Fibroblast of upper back skin (primary cell): Measurements from ENCODE around the gene RHBDL1.
"Not testable (repeated sequence)": the region's sequence is repeated elsewhere in the genome, so short reads cannot be mapped to it uniquely, and the experiment has no call there.

Experiments
- DNase-seq: peaks from one replicate; pipeline ENCODE4 v3.0.0-alpha.2; 2013

Gene RHBDL1

DNA sequence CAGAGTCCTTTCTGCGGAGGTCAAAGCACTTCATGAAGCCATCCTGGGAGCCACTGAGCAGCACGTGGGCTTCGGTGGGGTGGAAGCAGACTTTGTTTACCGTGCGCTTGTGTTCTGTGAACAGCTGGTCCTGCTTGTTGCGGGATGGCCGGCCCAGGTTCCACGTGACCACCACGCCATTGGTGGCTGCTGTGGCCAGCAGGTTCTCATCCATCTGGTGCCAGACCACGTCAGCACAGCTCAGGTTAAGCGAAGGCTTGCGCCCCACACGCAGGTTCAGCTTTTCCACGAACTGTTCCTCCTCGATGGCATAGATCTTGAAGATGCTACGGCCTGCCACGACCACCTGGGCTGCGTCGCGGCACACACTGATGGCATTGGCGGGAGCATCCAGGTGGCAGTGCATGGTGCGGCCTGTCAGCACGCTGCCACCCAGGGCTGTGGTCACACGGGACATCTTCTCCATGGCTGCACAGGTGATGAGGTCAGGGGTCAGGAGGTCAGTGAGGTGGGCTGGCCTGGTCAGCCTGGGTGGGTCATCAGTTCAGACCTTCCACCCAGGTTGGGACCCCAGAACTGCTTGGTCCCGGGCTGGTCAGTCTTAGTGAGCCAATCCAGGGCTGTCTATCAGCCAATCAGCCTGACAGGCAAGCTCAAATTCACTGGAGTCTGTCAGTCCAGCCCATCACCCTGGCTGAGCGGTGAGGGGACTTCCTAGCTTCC, 13.9 kb downstream of the RHBDL1 start:
- no peak for DNase-seq

DNA sequence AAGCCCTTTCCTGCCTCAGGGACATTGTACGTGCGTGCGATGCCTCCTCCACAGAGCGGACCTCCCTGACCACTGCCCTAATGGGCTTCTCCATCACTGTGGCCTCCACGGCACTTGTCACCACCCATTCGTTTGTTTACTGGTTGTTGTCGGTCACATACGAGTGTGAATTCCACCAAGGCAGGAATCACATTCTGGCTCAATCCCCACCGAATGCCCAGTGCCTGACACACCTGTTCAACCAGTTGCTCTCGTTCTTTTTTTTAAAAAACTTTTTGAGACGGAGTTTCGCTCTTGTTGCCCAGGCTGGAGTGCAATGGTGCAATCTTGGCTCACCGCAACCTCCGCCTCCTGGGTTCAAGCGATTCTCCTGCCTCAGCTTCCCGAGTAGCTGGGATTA, 15.8 kb downstream of the RHBDL1 start:
- DNase-seq: not testable (repeated sequence)

DNA sequence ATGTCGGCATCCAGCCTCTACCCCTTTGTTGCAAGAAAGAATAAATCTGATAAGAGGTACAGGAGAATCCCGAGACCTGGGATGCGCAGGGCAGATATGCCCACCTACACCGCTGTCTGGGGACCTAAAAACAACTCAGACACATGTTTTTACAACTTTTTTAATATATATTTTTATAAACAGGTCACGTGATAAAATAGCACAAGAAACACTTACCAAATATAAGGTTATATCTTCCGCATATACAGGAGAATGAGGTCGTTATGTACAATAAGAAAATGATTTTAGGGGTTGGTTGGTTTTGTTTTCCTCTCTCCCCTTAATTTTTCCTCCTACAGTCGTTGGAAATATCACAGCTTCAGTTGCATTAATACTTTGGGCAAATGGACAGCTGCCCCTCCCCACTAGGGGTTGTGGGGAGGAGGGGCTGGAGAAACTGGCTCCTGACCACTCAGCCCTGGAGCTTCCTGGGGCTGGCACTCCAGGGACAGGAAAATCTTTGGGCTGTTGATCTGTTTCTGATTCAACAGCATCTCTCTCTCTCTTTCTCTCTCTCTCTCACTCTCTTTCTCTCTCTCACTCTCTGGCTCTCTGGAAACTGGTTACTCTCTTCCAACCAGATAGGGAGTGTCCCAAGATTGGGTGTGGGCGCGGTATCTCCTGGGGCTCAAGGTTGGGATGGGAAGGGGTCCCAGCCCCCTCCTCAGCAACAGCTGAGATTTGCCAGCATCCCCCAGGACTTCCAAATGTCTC, 17.1 kb downstream of the RHBDL1 start:
- no peak for DNase-seq

DNA sequence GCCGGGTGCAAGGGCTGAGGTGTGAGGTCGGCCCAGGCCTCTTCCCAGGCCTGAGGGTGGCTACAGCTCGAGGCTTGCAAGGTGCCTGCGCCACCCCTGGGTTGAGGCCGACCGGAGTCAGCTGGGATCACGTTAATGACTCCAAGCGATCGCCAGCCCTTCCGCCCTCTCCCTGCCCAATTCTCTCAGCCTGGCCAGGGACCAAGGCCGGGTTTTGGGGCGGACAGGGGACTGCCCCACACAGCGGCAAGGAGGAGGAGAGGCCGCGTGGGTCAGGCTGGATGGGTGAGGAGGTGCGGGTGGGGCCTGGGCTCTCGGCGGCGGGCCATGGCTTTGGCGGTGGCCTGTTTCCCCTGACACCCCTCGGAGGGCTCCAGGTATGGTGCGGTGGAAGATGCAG, 17.9 kb downstream of the RHBDL1 start:
- DNase-seq: no peak

DNA sequence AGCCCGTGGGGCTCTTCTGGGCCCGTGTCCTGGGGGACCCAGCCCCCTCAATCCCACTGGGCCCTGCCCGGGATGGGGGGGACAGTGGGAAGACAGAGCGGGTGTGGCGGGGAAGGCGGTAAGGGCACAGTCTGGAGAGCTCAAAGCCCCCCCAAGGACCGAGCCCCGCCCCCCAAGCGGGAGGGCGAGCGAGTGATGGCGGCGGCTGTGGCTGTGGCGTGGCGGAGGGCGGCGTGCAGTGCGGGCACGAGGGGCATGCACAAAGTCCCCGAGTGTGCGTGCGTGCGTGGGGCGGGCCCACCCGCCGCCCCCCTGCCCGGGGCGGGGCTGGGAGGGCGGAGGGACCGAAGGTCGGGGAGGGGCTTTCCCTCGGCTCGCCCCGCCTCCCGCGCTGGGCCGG, 18.3 kb downstream of the RHBDL1 start:
- no peak for DNase-seq

DNA sequence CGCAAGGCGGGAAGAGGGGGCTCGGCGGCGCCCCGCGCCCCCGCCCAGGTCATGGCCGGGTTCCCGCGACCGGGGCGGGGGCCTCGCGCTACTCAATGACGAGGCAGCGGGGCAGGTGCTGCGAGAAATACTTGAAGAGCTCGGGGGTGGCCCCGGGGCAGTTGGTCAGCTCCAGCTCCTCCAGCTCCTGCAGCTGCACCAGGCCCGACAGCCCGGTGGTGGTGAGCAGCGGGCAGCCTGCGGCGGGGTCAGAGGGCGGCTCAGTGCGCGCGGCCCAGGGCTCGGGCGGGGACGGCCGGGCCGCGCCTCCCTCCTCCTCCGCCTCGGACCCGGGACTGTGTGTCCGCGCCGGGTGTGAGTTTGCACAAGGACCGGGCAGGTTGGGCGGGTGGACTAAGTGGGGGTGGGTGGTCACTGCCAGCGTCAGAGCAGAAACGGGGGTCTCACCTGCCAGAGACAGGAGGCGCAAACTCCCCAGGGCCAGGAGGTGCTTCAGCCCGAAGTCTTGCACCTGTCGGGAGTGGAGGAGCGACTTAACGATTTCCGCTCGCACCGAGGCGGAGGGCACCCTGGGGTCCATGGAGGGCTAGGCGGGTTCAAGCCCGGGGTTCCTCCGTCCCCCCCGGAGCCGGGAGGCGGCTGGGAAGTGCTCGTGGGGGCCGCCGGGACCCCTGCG, 18.9 kb downstream of the RHBDL1 start:
- no peak for DNase-seq

DNA sequence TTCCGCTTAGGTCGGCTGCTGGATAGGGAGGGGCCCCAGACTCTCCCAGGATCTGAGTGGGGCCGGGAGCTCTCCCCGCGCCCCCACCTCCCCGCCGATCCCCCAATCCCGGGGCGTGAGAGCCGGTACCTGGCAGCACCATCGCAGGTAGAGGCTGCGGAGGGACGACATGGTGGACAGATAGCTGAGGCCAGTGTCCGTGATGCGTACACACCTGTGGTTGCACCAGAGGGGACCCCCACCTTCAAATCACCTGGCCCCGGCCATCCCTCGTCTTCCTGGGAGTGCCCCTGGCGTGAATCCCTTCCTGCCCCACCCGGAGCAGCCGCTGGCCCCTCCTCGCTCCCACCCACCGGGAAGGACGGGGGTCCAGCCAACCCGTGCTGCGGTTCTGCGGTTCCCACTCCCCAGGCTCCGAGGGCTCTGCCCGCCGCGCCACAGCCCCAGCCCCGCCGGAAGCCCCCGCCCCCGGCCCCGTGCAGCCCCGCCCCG, 19.4 kb downstream of the RHBDL1 start:
- DNase-seq: no peak

DNA sequence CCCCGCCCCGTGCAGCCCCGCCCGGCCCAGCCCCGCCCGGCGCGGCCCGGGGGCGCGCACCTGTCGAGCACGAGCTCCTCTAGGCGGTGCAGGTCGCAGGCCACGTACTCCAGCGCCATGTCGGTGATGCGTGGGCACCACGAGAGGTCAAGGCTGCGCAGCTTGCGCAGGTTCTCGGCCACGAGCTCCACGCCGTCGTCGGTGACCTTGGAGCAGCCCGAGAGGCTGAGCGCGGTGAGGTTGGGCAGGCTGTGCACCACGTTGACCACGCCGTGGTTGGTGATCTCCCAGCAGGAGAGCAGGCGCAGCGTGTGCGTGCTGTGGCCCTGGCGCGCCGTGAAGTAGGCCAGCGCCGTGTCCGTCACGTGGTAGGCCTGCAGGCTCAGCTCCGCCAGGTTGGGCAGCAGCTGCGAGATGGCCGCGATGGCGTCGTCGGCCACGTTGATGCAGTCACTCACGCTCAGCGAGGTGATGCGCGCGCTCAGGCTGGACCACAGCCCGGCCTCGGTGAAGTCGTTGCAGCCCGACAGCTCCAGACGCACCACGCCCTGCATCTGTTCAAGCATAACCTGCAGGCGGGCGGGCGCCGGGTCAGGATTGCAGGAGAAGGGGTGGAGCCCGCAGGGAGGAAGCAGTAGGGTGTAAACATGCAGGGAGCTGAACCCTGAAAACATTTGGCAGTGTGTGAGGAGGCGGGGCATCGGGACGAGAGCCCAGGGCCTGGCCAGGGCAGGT, 20.1 kb downstream of the RHBDL1 start:
- DNase-seq: no peak

DNA sequence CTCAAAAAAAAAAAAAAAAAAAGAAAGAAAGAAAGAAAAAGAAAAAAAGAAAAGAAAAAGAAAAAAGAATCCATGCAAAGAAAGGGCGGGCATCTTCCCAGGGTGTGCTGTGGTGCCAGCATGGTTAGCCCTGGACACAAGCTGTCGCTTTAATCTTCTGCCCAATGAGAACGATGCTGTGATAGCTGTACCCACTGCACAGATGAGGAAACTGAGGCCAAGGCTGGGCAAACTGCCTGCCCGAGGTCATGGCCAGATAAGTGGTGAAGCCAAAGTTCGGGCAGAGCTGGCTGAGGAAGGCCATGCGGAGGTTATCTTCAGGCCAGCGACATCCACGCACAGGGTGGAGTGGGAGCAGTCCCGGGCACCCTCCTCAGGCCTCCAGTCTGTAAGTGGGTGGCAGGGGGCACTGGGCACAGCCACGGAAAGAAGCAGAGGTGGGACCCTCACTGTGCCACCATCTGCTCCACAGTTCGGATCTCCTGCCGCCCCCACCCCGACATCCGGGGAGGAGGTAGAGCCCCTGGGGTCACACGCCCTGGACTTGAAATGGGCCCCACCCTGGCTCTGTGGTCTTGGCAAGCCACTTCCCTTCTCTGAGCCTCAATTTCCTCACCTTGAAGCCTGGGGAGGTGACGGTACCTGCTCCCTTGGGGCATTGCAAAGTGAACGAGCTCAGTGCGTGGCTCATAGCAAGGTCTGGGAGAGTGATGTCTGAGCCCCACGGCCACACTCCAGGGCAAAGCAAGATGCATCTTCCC, 23.6 kb downstream of the RHBDL1 start:
- no peak for DNase-seq

DNA sequence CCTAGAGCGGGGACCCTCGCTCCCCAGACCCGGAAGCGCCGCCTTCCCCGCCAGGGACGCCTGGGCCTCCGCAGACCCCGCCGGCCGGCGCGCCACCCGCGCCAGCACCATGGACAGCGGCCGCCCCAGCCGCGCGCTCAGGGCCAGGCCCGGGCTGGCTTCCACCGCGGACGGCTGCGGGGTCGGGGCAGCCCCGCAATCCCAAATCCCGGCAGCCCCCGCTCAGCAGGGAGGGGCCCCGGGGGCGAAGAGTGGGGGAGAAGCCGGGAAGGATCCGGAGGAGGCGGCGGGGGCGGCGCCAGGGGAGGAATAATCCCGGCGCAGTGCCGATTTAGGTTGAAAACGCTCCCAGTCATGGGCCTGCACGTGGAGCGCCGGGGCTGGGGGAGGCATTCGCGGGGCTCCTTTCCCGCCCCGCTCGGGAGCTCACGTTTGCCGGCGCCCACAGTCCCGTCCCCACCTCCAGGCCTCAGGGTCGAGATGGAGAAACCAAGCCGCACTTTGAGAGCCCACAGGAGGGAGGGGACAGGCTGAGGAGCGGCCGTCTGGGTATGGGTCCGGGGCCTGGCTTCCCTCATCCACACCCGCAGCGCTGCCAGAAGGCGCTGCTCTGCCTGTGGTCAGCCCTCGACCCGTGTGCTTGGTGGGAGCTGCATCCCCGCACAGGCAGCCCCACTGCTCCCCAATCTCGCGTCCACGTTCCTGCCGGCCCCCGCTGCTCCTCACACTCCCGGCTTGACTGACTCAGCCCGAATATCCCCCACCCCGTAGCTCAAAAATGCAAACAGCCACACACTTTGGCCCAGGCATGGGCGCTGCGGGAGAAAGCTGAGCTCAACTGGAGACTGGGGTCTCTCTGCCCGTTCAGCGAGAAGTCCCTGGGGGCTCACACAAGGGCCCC, 25.5 kb downstream of the RHBDL1 start:
- DNase-seq: no peak

DNA sequence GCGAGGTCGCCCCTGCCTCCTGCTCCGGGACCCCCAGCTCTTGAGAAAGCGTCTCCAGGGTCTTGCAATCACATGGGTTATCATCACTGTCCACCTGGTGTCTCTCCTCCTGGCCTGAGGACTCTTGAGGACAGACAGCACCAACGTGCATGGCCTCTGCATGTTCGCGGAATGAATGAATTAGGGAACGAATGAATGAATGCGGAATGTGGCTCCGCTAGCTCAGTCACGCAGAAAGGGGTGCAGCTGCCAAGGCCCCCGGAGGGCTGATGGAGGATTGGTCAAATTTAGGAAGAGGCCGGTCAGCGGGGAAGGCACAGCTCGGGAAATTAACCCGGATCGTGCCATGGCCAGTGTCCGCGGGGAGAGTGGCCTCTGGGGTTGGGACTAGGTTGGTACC, 26.9 kb downstream of the RHBDL1 start:
- DNase-seq: no peak

DNA sequence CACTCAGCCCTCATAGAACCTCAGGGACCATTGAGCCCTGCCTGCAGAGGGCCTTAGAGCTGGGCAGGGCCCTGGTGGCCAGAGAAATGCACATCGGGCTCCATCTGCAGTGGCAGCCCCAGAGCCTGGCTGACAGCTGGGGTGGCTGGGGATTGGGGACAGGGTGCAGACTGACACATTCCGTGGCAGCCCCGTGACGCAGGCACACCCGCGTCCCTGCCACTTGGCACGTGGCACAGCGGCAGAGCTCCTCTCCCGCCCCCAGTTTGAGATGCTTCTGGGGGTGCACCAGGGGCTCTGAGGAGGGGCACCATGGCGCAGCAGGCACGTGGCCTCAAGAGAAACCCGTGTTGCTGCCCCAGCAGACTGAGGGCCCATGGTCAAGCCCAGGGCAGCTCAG, 27.9 kb downstream of the RHBDL1 start:
- no peak for DNase-seq

DNA sequence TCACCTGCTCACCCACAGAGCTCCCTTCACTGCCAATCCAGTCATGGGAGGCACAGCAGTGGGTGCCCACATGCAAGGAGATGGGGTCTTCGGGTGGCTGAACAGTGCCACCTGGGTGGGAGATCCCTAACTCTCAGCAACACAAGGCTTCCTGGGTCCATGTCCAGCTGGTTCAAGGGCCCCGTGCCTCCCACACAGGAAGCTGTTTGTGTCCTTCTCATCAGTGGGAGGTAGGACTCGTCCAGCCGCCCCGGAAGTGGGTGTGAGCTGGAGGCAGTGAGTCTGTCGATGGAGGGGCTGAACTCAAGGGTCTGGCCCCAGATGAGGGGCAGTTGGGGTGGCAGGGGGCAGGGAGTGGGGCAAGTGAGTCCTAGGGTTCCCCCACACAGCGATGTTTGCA, 28.6 kb downstream of the RHBDL1 start:
- DNase-seq: no peak

DNA sequence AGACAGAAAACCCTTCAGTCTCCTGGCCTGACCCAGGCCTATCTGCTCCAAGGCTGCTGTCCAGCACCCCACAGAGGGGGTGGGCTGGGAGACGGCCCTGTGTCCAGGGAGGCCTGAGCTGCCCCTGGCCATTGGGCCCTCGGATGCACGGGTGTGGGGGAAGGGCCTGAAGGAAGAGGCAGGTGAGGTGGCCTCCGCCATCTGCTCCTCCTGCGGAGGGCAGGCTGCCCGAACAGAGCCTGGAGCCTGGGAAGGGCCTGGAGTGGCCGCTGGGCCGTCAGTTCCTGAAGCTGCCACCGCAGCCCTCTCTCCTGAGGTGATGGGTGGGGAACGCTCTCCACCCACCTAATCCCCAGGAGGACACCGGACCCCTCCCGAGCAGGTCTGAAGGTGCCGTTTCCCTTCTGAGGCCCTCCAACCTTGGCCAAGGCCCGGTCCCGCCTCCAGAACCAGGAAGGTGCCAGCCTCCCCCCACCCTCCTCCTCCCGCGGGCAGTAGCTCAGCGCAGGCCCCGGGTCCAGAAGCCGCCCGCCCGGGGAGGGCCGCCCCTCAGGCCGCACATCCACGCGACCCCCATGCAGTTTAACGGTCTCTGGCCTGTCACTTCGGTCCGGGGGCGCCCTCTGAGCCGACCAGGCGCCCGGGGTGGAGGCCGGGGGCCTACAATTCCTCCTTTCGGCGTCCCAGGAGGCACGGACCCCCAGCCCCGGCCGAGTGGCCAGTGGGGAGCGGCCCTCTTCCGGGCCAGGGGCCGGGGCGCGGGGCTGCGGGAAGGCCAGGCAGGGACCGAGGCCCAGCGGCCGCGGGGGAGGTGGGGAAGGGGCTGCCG, 29.3 kb downstream of the RHBDL1 start:
- no peak for DNase-seq

DNA sequence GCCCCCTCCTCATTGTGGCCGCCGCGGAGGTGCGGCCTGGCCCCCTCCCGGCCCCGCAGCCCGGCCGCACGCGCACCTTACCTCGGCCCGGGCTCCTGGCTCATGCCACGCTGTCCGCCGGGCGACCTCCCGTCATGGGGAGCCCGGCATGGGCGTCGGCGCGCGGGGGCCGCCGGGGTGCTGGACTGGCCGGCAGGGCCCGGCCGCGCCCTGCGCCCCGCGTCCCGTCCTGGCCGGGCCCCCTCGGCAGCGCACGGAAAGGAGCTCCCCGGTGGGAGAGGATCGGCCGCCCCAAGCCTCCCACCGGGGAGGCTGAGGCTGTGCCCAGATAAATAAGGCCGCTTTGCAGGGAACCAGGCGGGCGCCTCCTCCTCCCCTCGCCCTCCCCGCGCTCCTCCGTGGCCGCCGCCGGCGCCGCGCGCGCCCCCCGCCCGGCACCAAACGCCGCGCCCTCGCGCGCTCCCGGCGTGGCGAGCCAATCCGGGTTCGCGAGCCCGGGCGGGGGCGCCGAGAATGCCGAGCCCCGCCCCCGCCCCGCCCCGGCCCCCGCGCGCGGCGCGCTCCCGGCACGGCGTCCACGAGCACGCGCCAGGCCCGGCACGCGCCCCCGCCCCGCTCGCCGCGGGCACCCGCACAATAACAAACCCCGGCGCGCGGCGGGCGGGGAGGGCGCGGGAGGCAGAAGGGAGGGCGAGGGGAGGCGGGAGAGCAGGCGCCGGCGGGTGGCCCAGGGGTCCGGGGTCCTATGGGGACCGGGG, 30.1 kb downstream of the RHBDL1 start, which contains the start of gene FBXL16:
TSS of gene FBXL16 (minus strand) at position 371 of the 758 bp plus-strand sequence. CDS start 8,396 bp downstream, outside the sequence.
- no peak for DNase-seq

DNA sequence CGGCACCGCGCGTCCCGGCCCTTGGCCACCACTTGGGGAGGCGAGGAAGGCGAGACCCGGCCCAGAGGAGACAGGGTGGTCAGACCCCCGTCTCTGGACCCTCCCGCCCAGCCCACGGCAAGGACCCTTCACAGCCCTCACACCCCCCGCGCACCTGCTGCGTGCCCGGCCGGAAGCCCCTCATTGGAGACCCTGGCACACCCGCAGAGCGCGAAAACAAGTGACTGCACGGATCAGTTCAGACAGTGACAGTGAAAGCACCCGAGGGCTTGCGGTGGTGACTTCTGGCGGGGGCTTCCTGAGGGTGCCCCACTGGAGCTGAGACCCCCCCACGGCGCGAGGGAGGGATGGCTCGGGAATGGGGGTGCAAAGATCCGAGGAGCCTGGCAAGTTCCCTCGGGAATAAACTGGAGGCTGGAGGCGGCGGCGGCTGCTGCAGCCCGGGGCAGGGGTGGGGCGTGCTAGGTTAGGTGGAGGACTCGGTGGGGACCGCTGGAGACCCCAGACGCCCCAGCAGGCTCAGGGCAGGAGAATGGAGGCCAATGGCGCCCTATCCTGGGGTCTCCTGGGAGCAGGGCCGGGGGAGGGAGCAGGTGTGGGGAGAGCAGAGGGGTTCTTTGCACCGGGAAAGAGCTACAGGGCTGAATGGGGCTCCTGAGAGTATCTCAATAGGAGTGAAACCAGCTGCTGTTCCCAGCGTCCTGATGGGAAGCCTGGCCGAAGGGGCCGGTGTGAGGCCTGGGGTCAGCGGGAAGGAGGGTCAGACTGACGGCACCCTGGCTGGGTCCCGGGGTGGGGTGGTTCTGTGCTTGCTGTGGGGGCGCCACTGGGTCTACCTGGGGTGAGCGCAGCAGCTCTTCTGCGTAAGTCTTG, 31.0 kb downstream of the RHBDL1 start:
- DNase-seq: no peak

DNA sequence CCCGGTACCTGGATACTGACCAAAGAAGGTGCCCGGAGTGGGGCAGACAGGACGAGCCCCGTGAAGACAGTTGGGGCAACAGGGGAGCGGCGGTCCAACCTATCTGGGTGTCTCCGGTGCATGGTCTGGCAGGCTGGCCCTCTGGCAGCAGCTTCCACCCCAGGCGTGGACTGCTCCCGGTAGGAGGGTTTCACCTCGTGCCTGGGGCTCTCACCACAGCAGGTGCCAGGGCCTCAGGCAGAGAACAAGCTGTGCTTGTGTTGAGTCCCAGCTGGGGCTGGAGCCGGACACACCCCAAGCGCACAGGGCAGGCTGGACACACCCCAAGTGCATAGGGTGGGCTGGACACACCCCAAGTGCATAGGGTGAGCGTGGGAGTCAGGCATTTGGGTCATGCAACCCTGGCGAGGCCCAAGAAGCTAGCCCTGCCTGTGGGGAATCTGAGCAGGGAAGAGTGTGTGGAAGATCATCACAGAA, 31.6 kb downstream of the RHBDL1 start:
- DNase-seq: no peak

DNA sequence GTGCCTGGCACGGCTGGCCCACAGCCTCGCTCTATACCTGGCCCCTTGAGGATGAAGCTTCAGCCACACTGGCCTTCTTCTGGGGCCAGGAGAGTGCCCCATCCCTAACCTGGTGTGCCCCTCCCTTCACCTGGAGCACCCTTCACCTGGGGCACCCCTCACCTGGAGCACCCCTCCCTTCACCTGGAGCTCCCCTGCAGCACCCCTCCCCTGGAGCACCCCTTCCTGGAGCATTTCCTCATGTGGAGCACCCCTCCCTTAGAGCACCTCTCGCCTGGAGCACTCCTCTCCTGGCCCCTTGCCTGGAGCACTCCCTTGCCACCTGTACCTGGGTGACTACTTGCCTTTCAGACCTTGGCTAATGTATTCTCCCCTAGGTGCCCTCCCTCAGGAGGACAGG, 32.5 kb downstream of the RHBDL1 start:
- DNase-seq: no peak
